ENCODE measurements around the gene ZNF138. TPM values are rescaled to one million over a fixed set of nuclear protein-coding genes. Genes with fewer than 3 reads are reported as not detected.
"Not testable (repeated sequence)": the region's sequence is repeated elsewhere in the genome, so short reads cannot be mapped to it uniquely, and the experiment has no call there.

The ZNF138 gene
- polyA plus RNA-seq, 1 donor from 2014 or later: 50.4 TPM

DNA sequence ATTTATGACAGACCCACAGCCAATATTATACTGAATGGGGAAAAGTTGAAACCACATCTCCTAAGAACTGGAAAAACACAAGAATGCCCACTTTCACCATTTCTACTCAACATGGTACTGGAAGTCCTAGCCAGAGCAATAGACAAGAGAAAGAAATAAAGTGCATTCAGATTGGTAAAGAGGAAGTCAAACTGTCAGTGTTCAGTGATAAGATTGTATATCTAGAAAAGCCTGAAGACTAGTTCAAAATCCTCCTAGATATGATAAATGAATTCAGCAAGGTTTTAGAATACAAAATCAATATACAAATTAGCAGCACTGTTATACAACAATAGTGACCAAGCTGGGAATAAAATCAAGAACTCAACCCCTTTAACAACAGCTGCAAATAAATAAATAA, 6.9 kb upstream of the ZNF138 start:
- Histone ChIP-seq H3K79me2 (replicated peaks; ENCODE audit: insufficient read depth, low read length) (no peaks in the 10 kb centered on the region), H2AFZ (ENCODE audit: low read depth, low read length) (no peak overlapping the region), H3F3A (ENCODE audit: insufficient read depth, low read length, poor library complexity, severe bottlenecking) (no peaks in the 10 kb centered on the region), H3K4me2 (ENCODE audit: low read length) (no peak overlapping the region), H3K27me3 (ENCODE audit: insufficient read depth, low read depth, low read length) (no peaks in the 10 kb centered on the region), H3K9me3 (ENCODE audit: low read length) (no peaks in the 10 kb centered on the region), H3K27ac (ENCODE audit: low read length) (no peak overlapping the region), H3K9me2 (ENCODE audit: insufficient read depth, low read length) (no peaks in the 10 kb centered on the region), H3K36me3 (ENCODE audit: insufficient read depth, low read length) (no peaks in the 10 kb centered on the region), H3K4me3 (ENCODE audit: low read length) (no peak overlapping the region), H4K20me1 (ENCODE audit: insufficient read depth) (no peaks in the 10 kb centered on the region), H3K9ac (ENCODE audit: low read length) (no peak overlapping the region)
- TF ChIP-seq TAF1 (IDR thresholded peaks at IDR 0.05; ENCODE audit: low read depth): no peak
- TF ChIP-seq EP300 (conservative IDR thresholded peaks at IDR 0.05; ENCODE audit: poor library complexity, severe bottlenecking): no peak
- no peak for TF ChIP-seq EZH2 (IDR thresholded peaks at IDR 0.05; ENCODE audit: borderline replicate concordance, insufficient read depth, low read length, poor library complexity, severe bottlenecking)
- TF ChIP-seq SMC3 (conservative IDR thresholded peaks at IDR 0.05; ENCODE audit: poor library complexity): no peak
- TF ChIP-seq RAD21 (conservative IDR thresholded peaks at IDR 0.05): no peak
- no peak for TF ChIP-seq POLR2AphosphoS5 (IDR thresholded peaks at IDR 0.05)
- TF ChIP-seq MXI1 (conservative IDR thresholded peaks at IDR 0.05; ENCODE audit: poor library complexity, severe bottlenecking): no peak
- TF ChIP-seq, protein P1, sequence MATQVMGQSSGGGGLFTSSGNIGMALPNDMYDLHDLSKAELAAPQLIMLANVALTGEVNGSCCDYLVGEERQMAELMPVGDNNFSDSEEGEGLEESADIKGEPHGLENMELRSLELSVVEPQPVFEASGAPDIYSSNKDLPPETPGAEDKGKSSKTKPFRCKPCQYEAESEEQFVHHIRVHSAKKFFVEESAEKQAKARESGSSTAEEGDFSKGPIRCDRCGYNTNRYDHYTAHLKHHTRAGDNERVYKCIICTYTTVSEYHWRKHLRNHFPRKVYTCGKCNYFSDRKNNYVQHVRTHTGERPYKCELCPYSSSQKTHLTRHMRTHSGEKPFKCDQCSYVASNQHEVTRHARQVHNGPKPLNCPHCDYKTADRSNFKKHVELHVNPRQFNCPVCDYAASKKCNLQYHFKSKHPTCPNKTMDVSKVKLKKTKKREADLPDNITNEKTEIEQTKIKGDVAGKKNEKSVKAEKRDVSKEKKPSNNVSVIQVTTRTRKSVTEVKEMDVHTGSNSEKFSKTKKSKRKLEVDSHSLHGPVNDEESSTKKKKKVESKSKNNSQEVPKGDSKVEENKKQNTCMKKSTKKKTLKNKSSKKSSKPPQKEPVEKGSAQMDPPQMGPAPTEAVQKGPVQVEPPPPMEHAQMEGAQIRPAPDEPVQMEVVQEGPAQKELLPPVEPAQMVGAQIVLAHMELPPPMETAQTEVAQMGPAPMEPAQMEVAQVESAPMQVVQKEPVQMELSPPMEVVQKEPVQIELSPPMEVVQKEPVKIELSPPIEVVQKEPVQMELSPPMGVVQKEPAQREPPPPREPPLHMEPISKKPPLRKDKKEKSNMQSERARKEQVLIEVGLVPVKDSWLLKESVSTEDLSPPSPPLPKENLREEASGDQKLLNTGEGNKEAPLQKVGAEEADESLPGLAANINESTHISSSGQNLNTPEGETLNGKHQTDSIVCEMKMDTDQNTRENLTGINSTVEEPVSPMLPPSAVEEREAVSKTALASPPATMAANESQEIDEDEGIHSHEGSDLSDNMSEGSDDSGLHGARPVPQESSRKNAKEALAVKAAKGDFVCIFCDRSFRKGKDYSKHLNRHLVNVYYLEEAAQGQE (IDR thresholded peaks at IDR 0.05; ENCODE audit: borderline replicate concordance): no peak
- TF ChIP-seq, protein P2, sequence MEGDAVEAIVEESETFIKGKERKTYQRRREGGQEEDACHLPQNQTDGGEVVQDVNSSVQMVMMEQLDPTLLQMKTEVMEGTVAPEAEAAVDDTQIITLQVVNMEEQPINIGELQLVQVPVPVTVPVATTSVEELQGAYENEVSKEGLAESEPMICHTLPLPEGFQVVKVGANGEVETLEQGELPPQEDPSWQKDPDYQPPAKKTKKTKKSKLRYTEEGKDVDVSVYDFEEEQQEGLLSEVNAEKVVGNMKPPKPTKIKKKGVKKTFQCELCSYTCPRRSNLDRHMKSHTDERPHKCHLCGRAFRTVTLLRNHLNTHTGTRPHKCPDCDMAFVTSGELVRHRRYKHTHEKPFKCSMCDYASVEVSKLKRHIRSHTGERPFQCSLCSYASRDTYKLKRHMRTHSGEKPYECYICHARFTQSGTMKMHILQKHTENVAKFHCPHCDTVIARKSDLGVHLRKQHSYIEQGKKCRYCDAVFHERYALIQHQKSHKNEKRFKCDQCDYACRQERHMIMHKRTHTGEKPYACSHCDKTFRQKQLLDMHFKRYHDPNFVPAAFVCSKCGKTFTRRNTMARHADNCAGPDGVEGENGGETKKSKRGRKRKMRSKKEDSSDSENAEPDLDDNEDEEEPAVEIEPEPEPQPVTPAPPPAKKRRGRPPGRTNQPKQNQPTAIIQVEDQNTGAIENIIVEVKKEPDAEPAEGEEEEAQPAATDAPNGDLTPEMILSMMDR (IDR thresholded peaks at IDR 0.05; ENCODE audit: poor library complexity, severe bottlenecking): no peak

DNA sequence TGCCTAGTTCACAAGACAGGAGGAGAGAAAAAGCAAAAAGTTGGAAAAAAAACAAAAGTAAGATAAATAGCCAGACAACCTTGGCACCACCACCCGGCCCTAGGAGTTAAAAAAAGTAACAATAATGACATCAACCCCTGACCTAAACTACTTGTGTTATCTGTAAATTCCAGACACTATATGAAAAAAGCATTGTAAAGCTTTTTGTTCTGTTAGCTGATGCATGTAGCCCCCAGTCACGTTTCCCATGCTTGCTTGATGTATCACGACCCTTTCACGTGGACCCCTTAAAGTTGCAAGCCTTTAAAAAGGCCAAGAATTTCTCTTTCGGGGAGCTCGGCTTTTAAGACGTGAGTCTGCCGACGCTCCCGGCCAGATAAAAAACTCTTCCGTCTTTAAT, 5.0 kb upstream of the ZNF138 start:
- not testable (repeated sequence) for H3K27ac ChIP-seq (ENCODE audit: low read length); H3K4me3 ChIP-seq (ENCODE audit: low read length); H3K9me3 ChIP-seq (ENCODE audit: low read length); H3K79me2 ChIP-seq (replicated peaks; ENCODE audit: insufficient read depth, low read length); H3K36me3 ChIP-seq (ENCODE audit: insufficient read depth, low read length); H3K27me3 ChIP-seq (ENCODE audit: insufficient read depth, low read depth, low read length); H4K20me1 ChIP-seq (ENCODE audit: insufficient read depth); H3K4me2 ChIP-seq (ENCODE audit: low read length); H3F3A ChIP-seq (ENCODE audit: insufficient read depth, low read length, poor library complexity, severe bottlenecking); H2AFZ ChIP-seq (ENCODE audit: low read depth, low read length); H3K9ac ChIP-seq (ENCODE audit: low read length); H3K9me2 ChIP-seq (ENCODE audit: insufficient read depth, low read length)

Measured in neural cell (in vitro differentiated cells).